Fibroblast of lung (primary cell): ENCODE measurements around the gene SMC1B. TPM values are rescaled to one million over a fixed set of nuclear protein-coding genes. Genes with fewer than 3 reads are reported as not detected.
A peak's percentile ranks its signal among the peaks of the same experiment; 100 is the strongest.

Experiments
- DNase-seq, 2 donors: peaks; one replicate each; pipeline versions ENCODE4 v3.0.0 to v3.0.0-alpha.2; 2010; ENCODE audit warnings: low read depth in 2 of 2
- H2AFZ ChIP-seq: 2 replicates; pipeline ENCODE4 v1.5.1; 2012; ENCODE audit warnings: low read length, control low read depth, inconsistent platforms
- H3K27ac ChIP-seq: 2 replicates; pipeline ENCODE4 v1.5.1; 2011; ENCODE audit warnings: low read length, control low read depth; ENCODE audit not compliant: insufficient read depth
- H3K27me3 ChIP-seq: 2 replicates; pipeline ENCODE4 v1.5.1; 2011; ENCODE audit warnings: mild to moderate bottlenecking, low read length; ENCODE audit not compliant: control insufficient read depth, insufficient read depth
- H3K36me3 ChIP-seq: 2 replicates; pipeline ENCODE4 v1.5.1; 2011; ENCODE audit warnings: low read length; ENCODE audit not compliant: control insufficient read depth, insufficient read depth
- H3K4me1 ChIP-seq: 2 replicates; pipeline ENCODE4 v1.5.1; 2011; ENCODE audit warnings: low read length; ENCODE audit not compliant: control insufficient read depth, insufficient read depth; ENCODE audit errors: extremely low read depth
- H3K4me2 ChIP-seq: 2 replicates; pipeline ENCODE4 v1.5.1; 2011; ENCODE audit warnings: low read length, control low read depth; ENCODE audit not compliant: insufficient read depth; ENCODE audit errors: extremely low read depth
- H3K4me3 ChIP-seq, 4 experiments: fragments of 200-600 bp in 1 of 4; sonication (generic) in 1 of 4; replicated peaks in 1 of 4; 2 replicates each; pipeline ENCODE4 v1.5.1; 2011 to 2016; ENCODE audit warnings: low read length in 4 of 4, low read depth in 3 of 4, mild to moderate bottlenecking in 3 of 4, control low read depth in 2 of 4, inconsistent platforms in 1 of 4, mixed read lengths in 1 of 4; ENCODE audit not compliant: insufficient read depth in 1 of 4; ENCODE audit errors: control extremely low read depth in 1 of 4
- H3K79me2 ChIP-seq: 2 replicates; pipeline ENCODE4 v1.5.1; 2012; ENCODE audit warnings: mild to moderate bottlenecking, low read length, inconsistent platforms; ENCODE audit not compliant: control insufficient read depth, insufficient read depth
- H3K9ac ChIP-seq: 2 replicates; pipeline ENCODE4 v1.5.1; 2011; ENCODE audit warnings: mild to moderate bottlenecking, low read length, control low read depth; ENCODE audit not compliant: insufficient read depth
- H3K9me3 ChIP-seq: 2 replicates; pipeline ENCODE4 v1.5.1; 2012; ENCODE audit warnings: low read depth, low read length; ENCODE audit not compliant: control insufficient read depth, insufficient read depth
- H4K20me1 ChIP-seq: 2 replicates; pipeline ENCODE4 v1.5.1; 2011; ENCODE audit warnings: low read length; ENCODE audit not compliant: control insufficient read depth, insufficient read depth; ENCODE audit errors: extremely low read depth
- EZH2 ChIP-seq: IDR thresholded peaks from 2 replicates; pipeline ENCODE4 v1.5.1; 2012; ENCODE audit warnings: low read length, control low read depth, mild to moderate bottlenecking; ENCODE audit errors: missing control alignments
- polyA plus RNA-seq, 2 donors: library from polyadenylated mRNA; depleted of rRNA in 1 of 2; stranded (reverse) in 1 of 2; unstranded in 1 of 2; fragments of >200 nt; gene quantifications; 2 replicates each; pipeline ENCODE4 v1.2.1, GENCODE V29; 2011 to 2012; ENCODE audit warnings: missing spikeins in 1 of 2
- total RNA-seq: library from RNA; depleted of rRNA; stranded (reverse); fragments of >200 nt; gene quantifications from 2 replicates; pipeline ENCODE4 v1.2.1, GENCODE V29; 2014
- TF ChIP-seq, protein P1 (sequence below), 2 donors: IDR thresholded peaks in 1 of 2; conservative IDR thresholded peaks in 1 of 2; 1 replicate in 1 of 2; 2 replicates in 1 of 2; pipeline ENCODE4 v1.5.1; 2011 to 2012; ENCODE audit warnings: low read length in 2 of 2, control low read depth in 1 of 2, inconsistent platforms in 1 of 2, low read depth in 1 of 2, mild to moderate bottlenecking in 1 of 2

Gene SMC1B
- total and polyA plus RNA-seq, 2 donors (not counting 1 experiment from before 2014, with no cell fraction given) = not detected

DNA sequence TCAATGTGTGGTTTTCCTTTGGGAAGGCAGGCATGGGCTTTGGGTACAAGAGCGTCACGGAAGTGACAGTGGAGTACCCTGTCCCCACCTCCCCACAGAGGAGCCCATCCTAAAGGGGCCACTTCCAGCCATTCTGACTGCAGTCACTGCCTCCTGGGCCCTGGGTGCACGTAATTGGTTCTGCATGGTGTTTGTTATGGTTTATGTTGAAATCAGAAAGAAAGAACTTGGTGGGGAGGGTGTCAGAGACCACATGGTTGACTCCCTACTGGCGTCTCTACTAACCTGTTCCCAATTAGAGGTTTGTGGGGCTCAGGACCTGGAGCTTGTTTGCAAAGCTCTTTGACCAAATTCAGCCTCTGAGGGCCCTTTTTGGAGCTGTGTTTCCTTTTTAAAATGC lies 40.9 kb upstream of the SMC1B start:
- H3K27ac ChIP-seq = peak overlapping the region; percentile 24
- no peak overlapping the region for H3K9ac ChIP-seq
- no peaks in the 10 kb centered on the region for H3K9me3 ChIP-seq
- no peaks in the 10 kb centered on the region for H3K27me3 ChIP-seq
- no peak for TF ChIP-seq EZH2
- TF ChIP-seq, protein P1, sequence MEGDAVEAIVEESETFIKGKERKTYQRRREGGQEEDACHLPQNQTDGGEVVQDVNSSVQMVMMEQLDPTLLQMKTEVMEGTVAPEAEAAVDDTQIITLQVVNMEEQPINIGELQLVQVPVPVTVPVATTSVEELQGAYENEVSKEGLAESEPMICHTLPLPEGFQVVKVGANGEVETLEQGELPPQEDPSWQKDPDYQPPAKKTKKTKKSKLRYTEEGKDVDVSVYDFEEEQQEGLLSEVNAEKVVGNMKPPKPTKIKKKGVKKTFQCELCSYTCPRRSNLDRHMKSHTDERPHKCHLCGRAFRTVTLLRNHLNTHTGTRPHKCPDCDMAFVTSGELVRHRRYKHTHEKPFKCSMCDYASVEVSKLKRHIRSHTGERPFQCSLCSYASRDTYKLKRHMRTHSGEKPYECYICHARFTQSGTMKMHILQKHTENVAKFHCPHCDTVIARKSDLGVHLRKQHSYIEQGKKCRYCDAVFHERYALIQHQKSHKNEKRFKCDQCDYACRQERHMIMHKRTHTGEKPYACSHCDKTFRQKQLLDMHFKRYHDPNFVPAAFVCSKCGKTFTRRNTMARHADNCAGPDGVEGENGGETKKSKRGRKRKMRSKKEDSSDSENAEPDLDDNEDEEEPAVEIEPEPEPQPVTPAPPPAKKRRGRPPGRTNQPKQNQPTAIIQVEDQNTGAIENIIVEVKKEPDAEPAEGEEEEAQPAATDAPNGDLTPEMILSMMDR (conservative IDR thresholded peaks at IDR 0.05 in 1 of 2, IDR thresholded peaks at IDR 0.05 in 1 of 2; ENCODE audit: low read depth in 1 of 2, low read length in 2 of 2) = no peak
- H3K36me3 ChIP-seq = no peaks in the 10 kb centered on the region
- no peaks in the 10 kb centered on the region for H4K20me1 ChIP-seq
- no peaks in the 10 kb centered on the region for H3K79me2 ChIP-seq
- no peak overlapping the region for H3K4me2 ChIP-seq
- peaks cover 15% of the 10 kb centered on the region for H3K4me1 ChIP-seq
- peak; percentile 27 to 67 for DNase-seq
- H3K4me3 ChIP-seq = no peak overlapping the region
- no peak overlapping the region for H2AFZ ChIP-seq

DNA sequence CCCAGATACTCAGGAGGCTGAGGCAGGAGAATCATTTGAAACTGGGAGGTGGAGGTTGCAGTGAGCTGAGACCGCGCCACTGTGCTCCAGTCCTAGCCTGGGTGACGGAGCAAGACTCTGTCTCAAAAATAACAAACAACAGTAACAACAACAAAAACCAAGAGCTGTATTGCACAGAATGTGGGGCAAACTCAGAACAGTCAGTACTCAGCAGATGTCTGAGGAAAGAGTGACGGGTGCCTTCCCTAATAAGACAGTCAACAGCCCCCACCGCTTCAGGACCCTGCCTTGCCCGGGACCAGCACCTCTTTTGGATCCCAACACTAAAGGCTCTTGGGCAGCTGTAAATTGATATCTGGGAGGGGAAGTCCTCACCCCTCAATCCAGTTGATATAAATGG lies 40.4 kb upstream of the SMC1B start:
- Histone ChIP-seq H3K9me3 (no peaks in the 10 kb centered on the region), H2AFZ (no peak overlapping the region), H3K27ac (peak overlapping the region; percentile 24), H4K20me1 (no peaks in the 10 kb centered on the region), H3K4me3 (no peak overlapping the region), H3K4me1 (peaks cover 15% of the 10 kb centered on the region), H3K4me2 (peak overlapping the region; percentile 16), H3K27me3 (no peaks in the 10 kb centered on the region), H3K9ac (no peak overlapping the region), H3K36me3 (no peaks in the 10 kb centered on the region), H3K79me2 (no peaks in the 10 kb centered on the region)
- DNase-seq = no peak
- TF ChIP-seq, protein P1 (conservative IDR thresholded peaks at IDR 0.05 in 1 of 2, IDR thresholded peaks at IDR 0.05 in 1 of 2; ENCODE audit: low read depth in 1 of 2, low read length in 2 of 2) = no peak
- TF ChIP-seq EZH2 = no peak

DNA sequence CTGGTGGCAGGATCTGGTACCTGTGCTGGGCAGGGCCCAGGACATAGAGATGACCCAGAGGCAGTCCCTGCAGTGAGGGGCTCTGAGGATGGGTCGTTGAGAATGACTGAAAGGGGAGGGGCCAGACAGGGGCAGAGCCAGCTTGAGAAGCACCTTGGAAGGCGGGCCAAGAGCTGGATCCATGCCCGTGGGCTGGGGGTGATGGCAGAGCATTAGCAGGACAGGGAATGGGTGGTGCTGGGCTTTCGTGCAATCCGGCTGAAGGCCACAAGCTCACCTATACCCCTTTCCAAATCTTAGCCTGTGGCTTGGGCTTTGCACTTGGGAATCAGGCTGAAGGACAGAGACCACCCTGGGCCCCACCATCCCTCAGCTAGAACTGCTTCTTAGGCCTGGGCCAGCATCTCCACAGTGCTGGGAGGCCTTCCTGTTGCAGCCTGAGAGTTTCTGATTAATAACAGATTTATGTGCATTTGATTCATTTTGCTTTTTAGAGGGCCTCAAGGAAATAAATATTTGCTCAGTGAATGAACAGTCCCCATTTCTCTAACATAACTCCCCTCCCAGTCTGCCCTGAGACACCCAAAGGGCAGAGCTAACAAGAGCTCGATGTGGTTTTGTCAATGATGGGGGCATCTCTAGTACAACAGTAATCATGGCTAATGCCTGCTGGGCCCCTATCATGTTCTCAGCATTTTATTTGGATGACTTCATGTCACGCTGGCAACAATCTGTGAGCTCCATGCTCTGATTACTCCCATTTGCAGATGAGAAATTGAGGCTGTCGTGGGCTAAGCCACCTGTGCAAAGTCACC lies 39.4 kb upstream of the SMC1B start:
- Histone ChIP-seq H3K4me3 (no peak overlapping the region), H3K27ac (peak overlapping the region; percentile 31), H3K79me2 (no peaks in the 10 kb centered on the region), H3K9ac (no peak overlapping the region), H2AFZ (no peak overlapping the region), H4K20me1 (no peaks in the 10 kb centered on the region), H3K4me1 (peaks cover 15% of the 10 kb centered on the region), H3K9me3 (no peaks in the 10 kb centered on the region), H3K36me3 (no peaks in the 10 kb centered on the region), H3K4me2 (no peak overlapping the region), H3K27me3 (no peaks in the 10 kb centered on the region)
- no peak for TF ChIP-seq EZH2
- TF ChIP-seq, protein P1 (conservative IDR thresholded peaks at IDR 0.05 in 1 of 2, IDR thresholded peaks at IDR 0.05 in 1 of 2; ENCODE audit: low read depth in 1 of 2, low read length in 2 of 2) = no peak
- peak; percentile 53 to 58 for DNase-seq
